NCI-H526 (cell line): ENCODE measurements around the gene TBCCD1.
"Not testable (repeated sequence)": the region's sequence is repeated elsewhere in the genome, so short reads cannot be mapped to it uniquely, and the experiment has no call there.

Experiments used
- DNase-seq, 2 experiments: peaks; one replicate each; lab custom pipeline; 2025; lab: John Stamatoyannopoulos, UW

TBCCD1 gene

DNA sequence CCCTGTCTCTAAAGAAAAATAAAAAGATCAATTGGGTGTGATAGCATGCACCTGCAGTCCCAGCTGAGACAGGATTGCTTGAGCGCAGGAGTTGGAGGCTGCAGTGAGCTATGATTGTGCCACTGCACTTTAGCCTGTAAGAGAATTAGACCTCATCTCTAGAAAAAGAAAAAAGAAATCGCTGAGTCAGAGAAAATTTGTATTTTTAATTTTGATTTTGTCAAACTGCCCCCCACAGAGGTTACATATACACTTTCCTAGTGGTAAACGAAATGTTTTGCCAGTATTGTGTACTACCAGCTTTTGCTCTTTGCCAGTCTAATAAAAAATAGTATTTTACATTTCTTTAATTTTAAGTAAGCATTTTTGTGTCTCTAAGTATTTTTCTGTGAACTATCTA is 17.6 kb downstream of the TBCCD1 start:
- DNase-seq, result no peak

- DNase-seq, result no peak
Observed at GRCh38 chr3:186544281-186544680, 22.9 kb downstream of the TBCCD1 start, which contains the start of gene CRYGS. Gene CRYGS, minus strand, starts transcription at chr3:186544380. Its CDS starts 54 bp downstream, at chr3:186544326.

- no peak for DNase-seq
Observed at GRCh38 chr3:186540835-186541226, 26.3 kb downstream of the TBCCD1 start.

DNA sequence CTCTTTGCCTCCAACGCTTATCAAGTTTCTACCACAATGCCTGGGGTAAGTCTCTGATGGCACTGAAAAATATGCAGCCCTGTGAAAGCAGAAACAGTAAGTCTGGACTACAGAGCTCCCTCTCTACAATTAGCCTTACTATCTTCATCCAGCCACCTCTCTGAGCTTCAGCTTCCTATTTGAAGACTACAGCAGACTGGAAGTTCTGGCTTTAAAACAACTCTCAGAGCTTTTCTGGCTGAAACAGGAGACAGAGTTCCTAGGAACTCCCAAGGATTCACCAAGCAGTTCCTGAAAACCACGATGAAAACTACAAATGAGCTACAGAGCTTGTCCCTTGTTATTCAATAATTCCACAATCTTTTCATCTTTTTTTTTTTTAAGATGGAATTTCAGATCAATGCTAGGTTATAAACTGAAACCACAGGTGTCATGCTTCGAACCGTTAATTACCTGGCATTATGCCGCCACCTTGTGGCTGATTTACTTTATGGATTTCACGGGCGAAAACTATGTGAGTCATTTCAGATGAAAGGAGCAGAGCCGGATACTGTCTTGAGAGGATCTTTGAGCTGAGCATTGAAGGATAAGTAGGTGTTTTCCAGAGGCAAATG is 26.8 kb downstream of the TBCCD1 start:
- DNase-seq, result peak; percentile 8 to 83

DNA sequence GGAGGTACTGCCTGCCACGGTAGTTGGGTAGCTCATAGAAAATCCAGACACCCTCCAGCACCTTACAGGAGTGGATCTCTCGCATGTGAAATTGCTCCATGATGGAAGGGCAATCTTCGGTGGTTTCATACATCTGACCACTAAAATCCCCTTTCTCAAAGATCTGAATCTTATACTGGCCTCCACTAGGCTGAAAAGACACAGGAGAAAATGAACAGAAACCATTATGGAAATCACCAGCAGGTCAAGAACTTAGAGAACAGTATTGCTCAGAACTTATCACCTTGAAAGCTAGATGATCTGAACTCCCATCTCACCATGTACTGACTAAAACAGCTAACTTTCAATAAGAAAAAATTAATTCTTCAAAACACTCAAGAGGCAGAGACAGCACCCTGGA is 28.4 kb downstream of the TBCCD1 start:
- DNase-seq, result no peak

DNA sequence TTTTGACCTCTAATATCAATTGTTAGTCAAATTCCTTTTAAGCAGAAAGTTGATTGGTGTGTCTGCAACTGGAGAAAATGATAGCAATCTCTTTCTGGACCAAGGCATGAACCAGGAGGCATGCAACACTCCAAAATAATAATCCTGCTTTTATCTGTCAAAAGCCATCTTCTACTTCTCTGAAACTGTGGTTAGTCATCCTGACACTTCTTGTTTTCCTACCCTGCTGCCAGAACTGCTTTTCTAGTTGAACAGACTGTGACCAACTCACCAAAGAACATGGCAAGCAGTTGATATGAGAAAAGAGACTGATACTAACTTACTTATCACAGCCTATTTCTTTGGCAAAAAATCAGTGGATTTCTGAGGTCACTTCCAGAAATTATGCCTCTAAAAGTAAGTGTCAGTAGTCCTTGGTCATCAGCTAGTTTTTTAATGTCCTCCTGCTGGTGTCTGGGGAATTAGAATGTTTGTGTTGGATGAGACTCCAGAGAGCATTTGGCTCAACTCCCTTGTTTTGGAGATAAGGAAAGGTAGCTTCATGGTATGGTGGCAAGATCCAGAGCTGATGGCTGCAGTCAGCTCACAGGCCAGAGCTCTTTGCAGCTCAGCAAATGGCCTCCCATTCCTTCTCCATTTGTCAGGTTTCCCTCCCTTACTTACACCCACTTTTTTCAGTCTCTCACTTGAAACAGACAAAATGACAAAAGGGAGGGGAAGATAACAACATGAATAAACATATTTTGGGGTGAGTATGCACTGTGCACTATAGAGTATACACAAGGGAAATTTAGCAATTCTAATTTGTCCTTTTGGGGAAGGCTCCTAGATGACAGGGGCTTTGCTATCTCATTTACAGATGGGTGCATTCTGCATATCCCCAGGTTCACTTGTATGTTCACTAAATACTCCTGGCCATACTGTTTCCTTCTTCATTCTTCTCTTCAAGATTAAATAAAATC is 30.0 kb downstream of the TBCCD1 start:
- DNase-seq, result no peak

DNA sequence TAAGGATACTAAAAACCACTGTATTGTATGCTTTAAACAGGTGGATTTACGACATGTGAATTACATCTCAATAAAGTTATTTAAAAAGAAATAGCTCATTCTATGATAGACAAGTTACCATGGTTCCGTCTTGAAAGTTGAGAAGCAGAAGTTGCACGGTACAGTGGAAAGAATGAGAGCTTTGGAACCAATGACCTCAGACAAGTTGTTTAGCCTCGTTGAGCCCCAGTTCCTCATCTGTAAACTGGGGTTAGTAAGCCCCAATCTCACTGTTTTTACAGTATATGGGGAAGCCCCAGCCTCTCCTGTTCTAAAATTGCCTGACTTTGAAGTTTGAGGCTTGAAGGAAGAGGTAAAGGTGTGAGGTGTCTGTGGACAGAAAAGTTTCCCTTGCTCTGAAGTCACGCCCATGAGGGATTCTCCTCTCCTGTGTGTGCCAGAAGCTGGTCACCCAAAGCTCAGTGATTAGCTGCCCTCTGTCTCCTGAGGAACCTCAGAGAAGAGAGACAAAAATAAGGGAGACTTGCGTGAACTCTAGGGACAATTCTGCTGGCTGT is 32.9 kb downstream of the TBCCD1 start:
- DNase-seq, result no peak

DNA sequence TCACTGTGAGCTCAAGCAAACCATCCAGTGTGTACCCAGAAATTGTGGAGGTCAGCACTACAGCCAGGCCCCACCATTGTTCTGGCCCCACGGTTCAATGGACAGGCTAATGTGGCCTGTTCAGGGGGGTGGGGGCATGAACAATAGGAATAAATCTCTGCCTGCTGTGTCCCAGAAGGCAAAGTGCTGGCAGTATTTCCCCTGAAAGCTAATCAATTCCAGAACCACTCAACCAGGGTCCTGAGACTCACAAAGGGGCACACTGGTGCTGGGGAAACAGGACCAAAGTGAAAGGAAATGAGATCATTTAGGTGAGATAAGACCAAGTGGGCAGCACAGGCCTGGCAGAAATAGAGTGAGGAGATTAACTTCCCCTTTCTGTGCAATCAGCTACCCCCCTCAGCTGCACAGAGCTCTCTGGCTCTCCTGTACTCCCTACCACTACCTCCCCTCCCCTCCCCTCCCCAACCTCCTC is 34.5 kb downstream of the TBCCD1 start:
- DNase-seq, result no peak

- DNase-seq, result not testable (repeated sequence)
Observed at GRCh38 chr3:186531694-186532093, 35.4 kb downstream of the TBCCD1 start.

DNA sequence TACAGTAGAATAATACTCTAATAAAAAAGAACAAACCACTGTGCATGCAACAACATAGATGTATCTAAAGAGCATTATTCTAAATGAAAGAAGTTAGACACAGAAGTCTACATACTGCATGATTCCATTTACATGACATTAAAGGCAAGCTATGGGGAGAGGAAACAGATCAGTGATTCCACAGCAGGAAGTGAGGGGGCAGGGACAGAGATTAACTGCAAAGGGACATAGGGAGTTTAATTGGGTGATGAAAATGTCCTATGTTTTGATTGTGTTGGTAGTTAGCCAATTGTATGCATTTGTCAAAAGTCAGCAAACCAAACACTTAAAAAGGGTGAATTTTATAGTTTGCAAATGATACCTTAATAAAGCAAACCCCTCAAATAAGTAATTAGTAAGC is 36.7 kb downstream of the TBCCD1 start:
- DNase-seq, result no peak

DNA sequence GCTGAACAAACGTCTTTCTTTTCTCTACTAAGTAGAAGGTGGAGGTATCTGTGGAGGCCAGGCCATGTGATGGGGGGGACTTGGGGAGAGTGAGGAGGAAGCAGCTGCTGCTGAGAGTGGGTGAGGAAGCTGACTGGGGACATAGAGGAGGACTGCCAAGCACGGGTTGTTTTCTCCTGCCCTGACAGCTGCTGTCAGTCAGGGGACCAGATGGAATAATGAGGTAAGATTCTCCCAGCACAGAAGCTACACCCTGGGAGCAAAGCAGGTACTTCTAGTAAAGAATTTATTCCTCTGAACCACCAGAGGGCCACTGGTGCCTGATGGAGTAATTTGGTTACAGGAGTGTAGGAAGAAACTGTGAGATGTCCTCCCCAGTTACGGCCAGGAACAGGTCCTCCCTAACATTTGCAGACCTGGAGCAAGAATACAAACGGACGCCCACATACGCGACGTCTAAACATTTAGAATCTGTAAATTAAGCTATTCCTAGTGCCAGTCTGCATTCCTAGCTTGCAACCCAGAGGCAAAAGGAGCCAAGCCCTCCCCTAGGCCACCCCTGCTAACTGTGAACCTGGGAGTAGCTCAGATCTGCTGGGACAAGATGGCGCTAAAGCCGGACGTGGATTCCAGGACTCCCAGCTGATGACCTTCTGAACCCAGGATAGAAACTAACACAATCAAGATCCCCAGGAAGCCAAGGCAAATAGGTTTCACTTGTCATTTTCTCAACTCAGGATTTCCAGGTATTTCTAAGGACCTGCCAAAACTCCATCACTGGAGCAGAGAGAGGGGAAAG is 37.7 kb downstream of the TBCCD1 start:
- peak in 1 of 2 experiments; percentile 14 for DNase-seq

GRCh38 chr3:186526256-186526606 is 40.9 kb downstream of the TBCCD1 start:
- no peak for DNase-seq

GRCh38 chr3:186525369-186526255 is 41.5 kb downstream of the TBCCD1 start:
- DNase-seq, result no peak

DNA sequence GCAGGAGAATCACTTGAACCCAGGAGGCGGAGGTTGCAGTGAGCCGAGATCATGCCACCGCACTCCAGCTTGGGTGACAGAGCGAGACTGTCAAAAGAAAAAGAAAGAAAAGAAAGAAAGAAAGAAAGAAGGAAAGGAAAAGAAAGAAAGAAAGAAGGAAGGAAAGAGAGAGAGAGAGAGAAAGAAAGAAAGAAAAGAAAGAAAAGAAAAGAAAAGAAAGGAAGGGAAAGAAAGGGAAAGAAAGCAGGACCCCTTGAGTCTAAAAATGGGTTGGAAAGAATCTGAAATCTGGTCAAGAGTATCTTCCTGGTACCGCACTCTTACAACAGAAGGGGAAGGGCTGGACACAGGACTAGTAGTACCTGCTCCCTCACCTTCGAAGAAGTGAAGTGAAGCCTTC is 42.5 kb downstream of the TBCCD1 start:
- DNase-seq, result no peak

DNA sequence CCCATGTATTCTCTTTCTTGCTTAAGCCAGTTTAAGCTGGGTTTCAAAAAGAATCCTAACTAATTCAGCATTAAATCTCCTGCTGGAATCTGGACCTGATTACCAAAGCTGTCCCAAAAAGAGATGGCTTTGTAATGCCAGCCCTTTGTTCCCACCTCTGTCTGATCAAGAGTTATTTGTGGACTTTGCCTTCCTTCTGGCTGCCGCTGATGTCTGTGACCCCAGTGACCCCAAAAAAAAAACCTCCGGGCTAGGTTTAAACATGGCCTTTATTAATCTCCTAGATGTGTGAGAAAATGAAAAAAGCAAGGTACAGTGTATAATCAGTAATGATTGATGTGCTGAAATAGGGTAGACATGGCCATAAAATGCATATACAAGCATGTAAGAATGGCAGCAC is 43.7 kb downstream of the TBCCD1 start:
- DNase-seq, result no peak

DNA sequence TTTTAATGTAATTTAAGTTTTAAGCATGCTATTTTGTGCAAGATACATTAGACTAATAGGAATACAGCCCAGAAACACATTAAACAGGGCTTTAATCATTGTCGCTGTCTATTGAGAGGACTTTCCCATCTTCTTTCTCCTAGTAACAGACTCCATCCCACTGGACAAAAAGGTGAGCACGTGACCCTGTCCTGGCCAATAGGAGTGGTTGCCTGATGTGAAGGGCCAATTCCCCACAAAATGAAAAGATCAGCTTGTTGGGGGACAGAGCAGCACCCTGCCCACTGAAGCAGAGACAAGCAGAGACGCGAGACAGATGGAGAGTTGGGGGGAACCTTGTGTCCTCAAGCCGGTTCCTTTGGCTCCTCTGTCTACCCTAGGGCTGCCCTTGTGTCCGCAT is 44.1 kb downstream of the TBCCD1 start:
- no peak for DNase-seq

GRCh38 chr3:186520957-186521842 is 45.9 kb downstream of the TBCCD1 start:
- DNase-seq, result peak in 1 of 2 experiments; percentile 21

GRCh38 chr3:186520431-186520830 is 46.7 kb downstream of the TBCCD1 start:
- no peak for DNase-seq

DNA sequence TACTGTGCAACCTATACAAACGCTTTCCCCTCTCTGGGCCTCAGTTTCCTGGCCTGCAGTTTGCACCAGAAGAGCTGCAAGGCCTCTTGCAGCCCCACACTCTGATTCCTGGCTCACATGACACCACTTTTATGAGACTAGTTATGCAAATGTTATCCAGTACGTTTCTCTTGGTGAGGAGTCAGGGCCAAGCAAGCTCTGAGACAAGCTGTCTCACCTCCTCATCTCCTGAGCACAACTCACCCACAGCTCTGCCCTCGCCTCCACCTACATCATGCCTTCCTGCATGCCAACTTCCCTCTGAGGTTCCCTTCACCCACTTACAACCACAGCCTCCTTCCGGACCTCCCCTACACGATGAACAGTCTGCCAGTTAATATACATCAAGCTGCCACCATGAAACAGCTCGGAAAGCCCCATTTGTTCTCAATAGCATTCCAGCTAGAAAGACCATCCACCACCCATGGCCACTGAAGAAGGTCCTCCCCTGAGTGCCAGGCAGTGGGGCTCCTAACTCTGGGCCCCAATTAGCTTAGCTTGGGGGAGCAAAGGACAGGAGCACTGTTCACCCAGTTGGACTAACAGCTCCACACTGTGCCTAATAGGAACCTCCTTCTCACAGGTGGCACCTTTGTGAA is 48.0 kb downstream of the TBCCD1 start:
- peak; percentile 74 to 75 for DNase-seq
